ENCODE measurements around the gene FHOD3. TPM values are rescaled to one million over a fixed set of nuclear protein-coding genes. Genes with fewer than 3 reads are reported as not detected.

Gene FHOD3
- total and polyA plus RNA-seq, 2 of the 8 experiments (the other 6 are each of a cell fraction or from before 2014, with no cell fraction given): 9.7 to 10.5 TPM

DNA sequence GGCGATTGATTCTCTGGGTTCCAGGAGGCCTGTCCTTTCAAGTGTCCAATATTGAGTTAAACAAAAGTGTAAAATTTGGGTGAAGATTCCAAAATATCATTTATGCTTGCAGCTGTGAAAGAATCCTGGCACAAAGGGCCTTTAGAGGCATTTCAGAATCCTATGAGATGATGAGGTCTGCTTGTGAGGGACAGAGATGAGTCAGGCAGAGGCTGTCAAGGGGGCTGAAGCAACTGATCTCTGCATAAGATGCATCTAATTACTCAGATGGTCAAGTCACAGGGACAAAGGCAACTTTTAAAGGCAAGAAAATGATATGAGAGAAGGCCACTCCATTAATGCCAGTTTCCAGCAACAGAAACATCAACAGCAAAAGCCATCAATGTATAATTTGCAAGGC, 78.8 kb downstream of the FHOD3 start:
- Histone ChIP-seq H3K4me2 (ENCODE audit: insufficient read depth in 1 of 2, low read depth in 2 of 2, low read length in 2 of 2) (no peak overlapping the region), H3K23me2 (ENCODE audit: low read depth, low read length) (no peaks in the 10 kb centered on the region), H4K8ac (ENCODE audit: extremely low read depth, insufficient read depth, low read length) (no peak overlapping the region), H3K18ac (ENCODE audit: extremely low read depth, low read length) (no peak overlapping the region), H3K4me1 (replicated peaks in 1 of 4; ENCODE audit: control insufficient read depth in 3 of 4, insufficient read depth in 4 of 4, low read length in 3 of 4) (no peaks in the 10 kb centered on the region; a peak in 1 of 7 replicates), H2BK15ac (ENCODE audit: low read length) (no peak overlapping the region), H3K4me3 (ENCODE audit: extremely low read depth in 1 of 4, insufficient read depth in 2 of 4, low read depth in 3 of 4, low read length in 4 of 4) (no peak overlapping the region), H3K79me1 (ENCODE audit: low read depth, low read length) (no peaks in the 10 kb centered on the region; the same call in 1 of the 2 replicates), H3K9ac (replicated peaks in 1 of 4; ENCODE audit: extremely low read depth in 1 of 4, low read depth in 3 of 4, low read length in 3 of 4) (no peak overlapping the region), H4K5ac (ENCODE audit: insufficient read length, low read depth, low read length) (no peak overlapping the region), H2BK5ac (ENCODE audit: low read depth, low read length) (no peak overlapping the region), H3K36me3 (ENCODE audit: control insufficient read depth in 2 of 4, insufficient read depth in 4 of 4, low read length in 3 of 4) (no peaks in the 10 kb centered on the region), H2AK5ac (ENCODE audit: low read depth, low read length) (no peak overlapping the region), H4K20me1 (replicated peaks in 1 of 2; ENCODE audit: control insufficient read depth in 1 of 2, insufficient read depth in 2 of 2, low read length in 2 of 2) (peaks cover 0 to 2% of the 10 kb centered on the region in 2 experiments), H3K27me3 (replicated peaks in 1 of 4; ENCODE audit: control insufficient read depth in 3 of 4, extremely low read depth in 1 of 4, insufficient read depth in 3 of 4, low read length in 3 of 4) (no peaks in the 10 kb centered on the region), H2BK120ac (replicated peaks; ENCODE audit: low read depth, low read length) (no peak overlapping the region), H3K56ac (replicated peaks; ENCODE audit: insufficient read length, low read depth, low read length) (no peak overlapping the region), H4K91ac (replicated peaks; ENCODE audit: insufficient read length, low read length) (no peak overlapping the region), H3K4ac (replicated peaks; ENCODE audit: insufficient read length, low read depth, low read length) (no peak overlapping the region), H2BK12ac (ENCODE audit: low read depth, low read length) (no peak overlapping the region), H3K9me3 (ENCODE audit: insufficient read depth in 2 of 2, low read depth in 1 of 2, low read length in 1 of 2) (no peaks in the 10 kb centered on the region), H3K27ac (ENCODE audit: low read depth, low read length) (no peak overlapping the region), H3K23ac (ENCODE audit: insufficient read length) (no peak overlapping the region), H3K79me2 (ENCODE audit: control insufficient read depth in 1 of 2, insufficient read depth in 2 of 2, low read length in 2 of 2) (no peaks in the 10 kb centered on the region), H2AFZ (ENCODE audit: low read length) (no peak overlapping the region), H2BK20ac (ENCODE audit: low read length) (no peak overlapping the region), H3K14ac (ENCODE audit: insufficient read length) (no peak overlapping the region)
- DNase-seq (ENCODE audit: low read depth in 1 of 2, low spot score in 2 of 2): no peak
- ChIA-PET CTCF (ENCODE audit: partially characterized antibody) (interaction anchor here (1.8 kb wide), 1 partner anchor 36 kb away, joined by 7 read pairs; no protein-coding TSS in a partner anchor), POLR2A (ENCODE audit: partially characterized antibody) (no interaction called here)
- no peak for FAIRE-seq
- WGBS, 2 experiments (ENCODE audit: extremely low coverage in 1 of 2, insufficient coverage in 1 of 2, insufficient read length in 1 of 2, insufficient replicate concordance in 2 of 2, low coverage in 1 of 2, low lambda C conversion rate in 2 of 2, missing lambda C conversion rate in 1 of 2): 87% methylated on average over 1 of the region's 1 CpG; no CpG with 5 or more reads in 1 of the 2 experiments
- TF ChIP-seq JUN (IDR thresholded peaks at IDR 0.05; ENCODE audit: low read depth, low read length): no peak
- TF ChIP-seq, protein P1, sequence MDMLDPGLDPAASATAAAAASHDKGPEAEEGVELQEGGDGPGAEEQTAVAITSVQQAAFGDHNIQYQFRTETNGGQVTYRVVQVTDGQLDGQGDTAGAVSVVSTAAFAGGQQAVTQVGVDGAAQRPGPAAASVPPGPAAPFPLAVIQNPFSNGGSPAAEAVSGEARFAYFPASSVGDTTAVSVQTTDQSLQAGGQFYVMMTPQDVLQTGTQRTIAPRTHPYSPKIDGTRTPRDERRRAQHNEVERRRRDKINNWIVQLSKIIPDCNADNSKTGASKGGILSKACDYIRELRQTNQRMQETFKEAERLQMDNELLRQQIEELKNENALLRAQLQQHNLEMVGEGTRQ (IDR thresholded peaks at IDR 0.05; ENCODE audit: low read length): no peak
- no peak for TF ChIP-seq CBX5 (IDR thresholded peaks at IDR 0.05; ENCODE audit: low read depth, low read length)
- no peak for TF ChIP-seq TAF7 (optimal IDR thresholded peaks at IDR 0.05; ENCODE audit: borderline replicate concordance, low read depth, low read length)
- no peak for TF ChIP-seq CREB1 (IDR thresholded peaks at IDR 0.05)
- TF ChIP-seq, protein P2, sequence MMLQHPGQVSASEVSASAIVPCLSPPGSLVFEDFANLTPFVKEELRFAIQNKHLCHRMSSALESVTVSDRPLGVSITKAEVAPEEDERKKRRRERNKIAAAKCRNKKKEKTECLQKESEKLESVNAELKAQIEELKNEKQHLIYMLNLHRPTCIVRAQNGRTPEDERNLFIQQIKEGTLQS (IDR thresholded peaks at IDR 0.05; ENCODE audit: insufficient read depth, low read depth, low read length): no peak
- no peak for TF ChIP-seq GTF2F1 (IDR thresholded peaks at IDR 0.05; ENCODE audit: borderline replicate concordance, low read depth, low read length)
- no peak for TF ChIP-seq SIX5 (IDR thresholded peaks at IDR 0.05; ENCODE audit: low read depth, low read length)
- no peak for TF ChIP-seq HDAC2 (IDR thresholded peaks at IDR 0.05; ENCODE audit: borderline replicate concordance in 1 of 2, low read depth in 2 of 2, low read length in 2 of 2)
- TF ChIP-seq RXRA (IDR thresholded peaks at IDR 0.05; ENCODE audit: insufficient read depth, low read depth, low read length): no peak
- no peak for TF ChIP-seq CHD2 (IDR thresholded peaks at IDR 0.05; ENCODE audit: low read length)
- TF ChIP-seq RBBP5 (IDR thresholded peaks at IDR 0.05; ENCODE audit: borderline replicate concordance, low read depth, low read length): no peak
- TF ChIP-seq SAP30 (IDR thresholded peaks at IDR 0.05; ENCODE audit: insufficient read depth, insufficient replicate concordance, low read length): no peak
